Measurements from ENCODE around the gene INTS11. TPM values are rescaled to one million over a fixed set of nuclear protein-coding genes. Genes with fewer than 3 reads are reported as not detected.

INTS11 gene
- total and polyA plus RNA-seq, 2 of the 13 experiments (the other 11 are each of a cell fraction or from before 2014, with no cell fraction given), result 52.8 to 94.8 TPM

DNA sequence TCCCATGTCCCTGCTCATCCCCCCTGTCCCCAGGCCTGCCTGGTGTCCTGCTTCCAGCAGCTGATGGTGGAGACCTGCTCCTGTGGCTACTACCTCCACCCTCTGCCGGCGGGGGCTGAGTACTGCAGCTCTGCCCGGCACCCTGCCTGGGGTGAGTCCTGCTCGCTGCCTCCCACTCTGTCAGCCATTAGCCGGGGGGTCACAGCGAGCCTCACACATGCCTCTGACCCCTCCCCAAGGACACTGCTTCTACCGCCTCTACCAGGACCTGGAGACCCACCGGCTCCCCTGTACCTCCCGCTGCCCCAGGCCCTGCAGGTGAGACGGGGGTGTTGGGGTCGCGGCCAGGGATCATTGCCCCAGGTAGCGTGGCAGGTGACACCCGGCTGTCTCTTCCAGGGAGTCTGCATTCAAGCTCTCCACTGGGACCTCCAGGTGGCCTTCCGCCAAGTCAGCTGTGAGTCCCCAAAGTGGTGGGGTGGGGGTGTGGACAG lies 34.2 kb downstream of the INTS11 start (continued):
- TF ChIP-seq, protein P1, sequence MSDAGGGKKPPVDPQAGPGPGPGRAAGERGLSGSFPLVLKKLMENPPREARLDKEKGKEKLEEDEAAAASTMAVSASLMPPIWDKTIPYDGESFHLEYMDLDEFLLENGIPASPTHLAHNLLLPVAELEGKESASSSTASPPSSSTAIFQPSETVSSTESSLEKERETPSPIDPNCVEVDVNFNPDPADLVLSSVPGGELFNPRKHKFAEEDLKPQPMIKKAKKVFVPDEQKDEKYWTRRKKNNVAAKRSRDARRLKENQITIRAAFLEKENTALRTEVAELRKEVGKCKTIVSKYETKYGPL (CRISPR knock-in tag; IDR thresholded peaks at IDR 0.05), result no peak
- TF ChIP-seq POLR2G (IDR thresholded peaks at IDR 0.05; ENCODE audit: low read depth, low read length), result no peak
- TF ChIP-seq, protein P2, sequence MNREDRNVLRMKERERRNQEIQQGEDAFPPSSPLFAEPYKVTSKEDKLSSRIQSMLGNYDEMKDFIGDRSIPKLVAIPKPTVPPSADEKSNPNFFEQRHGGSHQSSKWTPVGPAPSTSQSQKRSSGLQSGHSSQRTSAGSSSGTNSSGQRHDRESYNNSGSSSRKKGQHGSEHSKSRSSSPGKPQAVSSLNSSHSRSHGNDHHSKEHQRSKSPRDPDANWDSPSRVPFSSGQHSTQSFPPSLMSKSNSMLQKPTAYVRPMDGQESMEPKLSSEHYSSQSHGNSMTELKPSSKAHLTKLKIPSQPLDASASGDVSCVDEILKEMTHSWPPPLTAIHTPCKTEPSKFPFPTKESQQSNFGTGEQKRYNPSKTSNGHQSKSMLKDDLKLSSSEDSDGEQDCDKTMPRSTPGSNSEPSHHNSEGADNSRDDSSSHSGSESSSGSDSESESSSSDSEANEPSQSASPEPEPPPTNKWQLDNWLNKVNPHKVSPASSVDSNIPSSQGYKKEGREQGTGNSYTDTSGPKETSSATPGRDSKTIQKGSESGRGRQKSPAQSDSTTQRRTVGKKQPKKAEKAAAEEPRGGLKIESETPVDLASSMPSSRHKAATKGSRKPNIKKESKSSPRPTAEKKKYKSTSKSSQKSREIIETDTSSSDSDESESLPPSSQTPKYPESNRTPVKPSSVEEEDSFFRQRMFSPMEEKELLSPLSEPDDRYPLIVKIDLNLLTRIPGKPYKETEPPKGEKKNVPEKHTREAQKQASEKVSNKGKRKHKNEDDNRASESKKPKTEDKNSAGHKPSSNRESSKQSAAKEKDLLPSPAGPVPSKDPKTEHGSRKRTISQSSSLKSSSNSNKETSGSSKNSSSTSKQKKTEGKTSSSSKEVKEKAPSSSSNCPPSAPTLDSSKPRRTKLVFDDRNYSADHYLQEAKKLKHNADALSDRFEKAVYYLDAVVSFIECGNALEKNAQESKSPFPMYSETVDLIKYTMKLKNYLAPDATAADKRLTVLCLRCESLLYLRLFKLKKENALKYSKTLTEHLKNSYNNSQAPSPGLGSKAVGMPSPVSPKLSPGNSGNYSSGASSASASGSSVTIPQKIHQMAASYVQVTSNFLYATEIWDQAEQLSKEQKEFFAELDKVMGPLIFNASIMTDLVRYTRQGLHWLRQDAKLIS (CRISPR knock-in tag; IDR thresholded peaks at IDR 0.05), result no peak
- no peak for TF ChIP-seq EZH2 (conservative IDR thresholded peaks at IDR 0.05; ENCODE audit: low read depth, low read length)
- TF ChIP-seq XRCC5 (optimal IDR thresholded peaks at IDR 0.05; ENCODE audit: low read length), result peak; percentile 21
- no peak for TF ChIP-seq ZMYM3 (CRISPR knock-in tag; IDR thresholded peaks at IDR 0.05)
- TF ChIP-seq HMG20A (CRISPR knock-in tag; IDR thresholded peaks at IDR 0.05; ENCODE audit: borderline replicate concordance), result no peak
- TF ChIP-seq ZNF446 (CRISPR knock-in tag; IDR thresholded peaks at IDR 0.05), result no peak
- TF ChIP-seq, protein P3, sequence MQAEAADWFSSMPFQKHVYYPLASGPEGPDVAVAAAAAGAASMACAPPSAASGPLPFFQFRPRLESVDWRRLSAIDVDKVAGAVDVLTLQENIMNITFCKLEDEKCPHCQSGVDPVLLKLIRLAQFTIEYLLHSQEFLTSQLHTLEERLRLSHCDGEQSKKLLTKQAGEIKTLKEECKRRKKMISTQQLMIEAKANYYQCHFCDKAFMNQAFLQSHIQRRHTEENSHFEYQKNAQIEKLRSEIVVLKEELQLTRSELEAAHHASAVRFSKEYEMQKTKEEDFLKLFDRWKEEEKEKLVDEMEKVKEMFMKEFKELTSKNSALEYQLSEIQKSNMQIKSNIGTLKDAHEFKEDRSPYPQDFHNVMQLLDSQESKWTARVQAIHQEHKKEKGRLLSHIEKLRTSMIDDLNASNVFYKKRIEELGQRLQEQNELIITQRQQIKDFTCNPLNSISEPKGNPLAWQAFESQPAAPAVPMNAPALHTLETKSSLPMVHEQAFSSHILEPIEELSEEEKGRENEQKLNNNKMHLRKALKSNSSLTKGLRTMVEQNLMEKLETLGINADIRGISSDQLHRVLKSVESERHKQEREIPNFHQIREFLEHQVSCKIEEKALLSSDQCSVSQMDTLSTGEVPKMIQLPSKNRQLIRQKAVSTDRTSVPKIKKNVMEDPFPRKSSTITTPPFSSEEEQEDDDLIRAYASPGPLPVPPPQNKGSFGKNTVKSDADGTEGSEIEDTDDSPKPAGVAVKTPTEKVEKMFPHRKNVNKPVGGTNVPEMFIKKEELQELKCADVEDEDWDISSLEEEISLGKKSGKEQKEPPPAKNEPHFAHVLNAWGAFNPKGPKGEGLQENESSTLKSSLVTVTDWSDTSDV (CRISPR knock-in tag; IDR thresholded peaks at IDR 0.05), result no peak
- no peak for TF ChIP-seq ZNF891 (CRISPR knock-in tag; IDR thresholded peaks at IDR 0.05)
- TF ChIP-seq ZMYM4 (CRISPR knock-in tag; IDR thresholded peaks at IDR 0.05), result no peak
- no peak for TF ChIP-seq ZNF34 (CRISPR knock-in tag; IDR thresholded peaks at IDR 0.05; ENCODE audit: borderline replicate concordance)
- no peak for TF ChIP-seq PRPF4 (IDR thresholded peaks at IDR 0.05; ENCODE audit: low read depth, low read length, poor library complexity, severe bottlenecking)
- no peak for TF ChIP-seq LCORL (IDR thresholded peaks at IDR 0.05)
- no peak for TF ChIP-seq LCORL (CRISPR knock-in tag; IDR thresholded peaks at IDR 0.05)
- no peak for TF ChIP-seq ELF1 (CRISPR knock-in tag; IDR thresholded peaks at IDR 0.05)
- no peak for TF ChIP-seq PPARG (CRISPR knock-in tag; conservative IDR thresholded peaks at IDR 0.05)
- no peak for TF ChIP-seq ZFP41 (CRISPR knock-in tag; IDR thresholded peaks at IDR 0.05; ENCODE audit: borderline replicate concordance)
- TF ChIP-seq, protein P4, sequence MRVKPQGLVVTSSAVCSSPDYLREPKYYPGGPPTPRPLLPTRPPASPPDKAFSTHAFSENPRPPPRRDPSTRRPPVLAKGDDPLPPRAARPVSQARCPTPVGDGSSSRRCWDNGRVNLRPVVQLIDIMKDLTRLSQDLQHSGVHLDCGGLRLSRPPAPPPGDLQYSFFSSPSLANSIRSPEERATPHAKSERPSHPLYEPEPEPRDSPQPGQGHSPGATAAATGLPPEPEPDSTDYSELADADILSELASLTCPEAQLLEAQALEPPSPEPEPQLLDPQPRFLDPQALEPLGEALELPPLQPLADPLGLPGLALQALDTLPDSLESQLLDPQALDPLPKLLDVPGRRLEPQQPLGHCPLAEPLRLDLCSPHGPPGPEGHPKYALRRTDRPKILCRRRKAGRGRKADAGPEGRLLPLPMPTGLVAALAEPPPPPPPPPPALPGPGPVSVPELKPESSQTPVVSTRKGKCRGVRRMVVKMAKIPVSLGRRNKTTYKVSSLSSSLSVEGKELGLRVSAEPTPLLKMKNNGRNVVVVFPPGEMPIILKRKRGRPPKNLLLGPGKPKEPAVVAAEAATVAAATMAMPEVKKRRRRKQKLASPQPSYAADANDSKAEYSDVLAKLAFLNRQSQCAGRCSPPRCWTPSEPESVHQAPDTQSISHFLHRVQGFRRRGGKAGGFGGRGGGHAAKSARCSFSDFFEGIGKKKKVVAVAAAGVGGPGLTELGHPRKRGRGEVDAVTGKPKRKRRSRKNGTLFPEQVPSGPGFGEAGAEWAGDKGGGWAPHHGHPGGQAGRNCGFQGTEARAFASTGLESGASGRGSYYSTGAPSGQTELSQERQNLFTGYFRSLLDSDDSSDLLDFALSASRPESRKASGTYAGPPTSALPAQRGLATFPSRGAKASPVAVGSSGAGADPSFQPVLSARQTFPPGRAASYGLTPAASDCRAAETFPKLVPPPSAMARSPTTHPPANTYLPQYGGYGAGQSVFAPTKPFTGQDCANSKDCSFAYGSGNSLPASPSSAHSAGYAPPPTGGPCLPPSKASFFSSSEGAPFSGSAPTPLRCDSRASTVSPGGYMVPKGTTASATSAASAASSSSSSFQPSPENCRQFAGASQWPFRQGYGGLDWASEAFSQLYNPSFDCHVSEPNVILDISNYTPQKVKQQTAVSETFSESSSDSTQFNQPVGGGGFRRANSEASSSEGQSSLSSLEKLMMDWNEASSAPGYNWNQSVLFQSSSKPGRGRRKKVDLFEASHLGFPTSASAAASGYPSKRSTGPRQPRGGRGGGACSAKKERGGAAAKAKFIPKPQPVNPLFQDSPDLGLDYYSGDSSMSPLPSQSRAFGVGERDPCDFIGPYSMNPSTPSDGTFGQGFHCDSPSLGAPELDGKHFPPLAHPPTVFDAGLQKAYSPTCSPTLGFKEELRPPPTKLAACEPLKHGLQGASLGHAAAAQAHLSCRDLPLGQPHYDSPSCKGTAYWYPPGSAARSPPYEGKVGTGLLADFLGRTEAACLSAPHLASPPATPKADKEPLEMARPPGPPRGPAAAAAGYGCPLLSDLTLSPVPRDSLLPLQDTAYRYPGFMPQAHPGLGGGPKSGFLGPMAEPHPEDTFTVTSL (CRISPR knock-in tag; IDR thresholded peaks at IDR 0.05; ENCODE audit: borderline replicate concordance), result no peak
